ENCODE measurements around the gene NUDCD3.

GRCh38 chr7:44486001-44486400, 4.5 kb downstream of the NUDCD3 start:
- TF ChIP-seq CTCF (IDR thresholded peaks at IDR 0.05) (no peak), POLR2A (IDR thresholded peaks at IDR 0.05) (no peak), EP300 (IDR thresholded peaks at IDR 0.05) (no peak)

Measured in sigmoid colon (tissue), 4 donors.